ENCODE results near the gene SF3B2.
"Not testable (repeated sequence)": the region's sequence is repeated elsewhere in the genome, so short reads cannot be mapped to it uniquely, and the experiment has no call there.

Gene SF3B2

GRCh38 chr11:66017321-66017720 lies 34.8 kb upstream of the SF3B2 start:
- DNase-seq (ENCODE audit: low read depth in 2 of 2): no peak

DNA sequence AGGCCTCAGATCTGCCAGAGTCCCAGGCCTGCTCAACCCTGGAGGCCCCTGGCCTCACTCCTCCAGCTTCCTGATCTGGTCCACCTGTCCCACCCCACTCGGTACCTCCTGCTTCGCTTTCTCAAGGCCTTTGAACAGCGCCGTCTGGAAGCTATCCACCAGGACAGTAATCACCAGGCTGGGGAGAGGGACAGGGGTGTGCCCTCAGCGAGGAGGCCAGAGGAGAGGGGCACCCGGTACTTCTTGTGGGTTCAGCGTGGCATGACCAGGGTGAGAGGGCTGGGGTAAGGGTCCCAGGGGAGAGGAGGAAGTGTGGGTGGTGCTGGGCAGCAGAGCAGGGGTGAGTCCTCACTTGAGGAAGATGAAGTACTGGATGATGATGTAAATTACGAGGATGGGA lies 32.0 kb upstream of the SF3B2 start:
- DNase-seq (ENCODE audit: low read depth in 2 of 2): no peak

- DNase-seq (ENCODE audit: low read depth in 2 of 2): peak; percentile 10 to 33
These were observed 31.4 kb upstream of the SF3B2 start for GRCh38 chr11:66020618-66021357.

GRCh38 chr11:66022401-66023185 lies 29.6 kb upstream of the SF3B2 start:
- DNase-seq (ENCODE audit: low read depth in 2 of 2): peak; percentile 75 to 80

DNA sequence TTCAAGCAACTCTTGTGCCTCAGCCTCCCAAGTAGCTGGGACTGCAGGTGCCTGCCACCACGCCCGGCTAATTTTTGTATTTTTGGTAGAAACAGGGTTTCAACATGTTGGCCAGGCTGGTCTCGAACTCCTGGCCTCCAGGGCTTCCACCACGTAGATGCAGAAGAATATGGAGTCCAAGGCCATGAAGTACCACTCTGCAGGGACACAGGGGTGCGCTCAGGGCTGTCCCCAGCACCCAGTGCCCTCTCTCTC lies 29.1 kb upstream of the SF3B2 start:
- DNase-seq (ENCODE audit: low read depth in 2 of 2): not testable (repeated sequence)

- DNase-seq (ENCODE audit: low read depth in 2 of 2): no peak
These were observed 26.1 kb upstream of the SF3B2 start, which contains the start of gene CATSPER1 for GRCh38 chr11:66026017-66026529. TSS of gene CATSPER1 (minus strand) at chr11:66026479. CDS start at chr11:66026379, 100 bp downstream.

GRCh38 chr11:66032957-66033735 lies 19.0 kb upstream of the SF3B2 start:
- no peak for DNase-seq (ENCODE audit: low read depth in 2 of 2)

- no peak for DNase-seq (ENCODE audit: low read depth in 2 of 2)
These were observed 16.4 kb upstream of the SF3B2 start for GRCh38 chr11:66035653-66036333.

- no peak for DNase-seq (ENCODE audit: low read depth in 2 of 2)
These were observed 15.8 kb upstream of the SF3B2 start for GRCh38 chr11:66036334-66036710.

- no peak for DNase-seq (ENCODE audit: low read depth in 2 of 2)
These were observed 14.8 kb upstream of the SF3B2 start for GRCh38 chr11:66037327-66037726.

DNA sequence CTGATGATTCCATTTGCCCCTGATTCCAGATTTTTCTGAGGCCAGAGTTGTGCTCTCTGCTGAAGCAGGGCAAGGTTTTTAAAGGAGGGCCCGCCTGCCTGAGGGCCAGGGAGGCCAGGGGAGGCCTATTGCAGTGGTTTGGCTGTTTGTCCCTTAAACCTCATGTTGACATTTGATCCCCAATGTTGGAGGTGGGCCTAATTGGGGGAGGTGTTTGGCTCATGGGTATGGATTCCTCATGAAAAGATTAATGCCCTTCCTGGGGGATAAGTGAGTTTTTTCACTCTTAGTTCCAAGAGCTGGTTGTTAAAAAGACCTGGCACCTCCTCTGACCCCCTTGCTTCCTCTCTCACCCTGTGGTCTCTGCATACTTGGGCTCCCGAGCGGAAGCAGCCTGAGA lies 12.4 kb upstream of the SF3B2 start:
- DNase-seq (ENCODE audit: low read depth in 2 of 2): no peak

DNA sequence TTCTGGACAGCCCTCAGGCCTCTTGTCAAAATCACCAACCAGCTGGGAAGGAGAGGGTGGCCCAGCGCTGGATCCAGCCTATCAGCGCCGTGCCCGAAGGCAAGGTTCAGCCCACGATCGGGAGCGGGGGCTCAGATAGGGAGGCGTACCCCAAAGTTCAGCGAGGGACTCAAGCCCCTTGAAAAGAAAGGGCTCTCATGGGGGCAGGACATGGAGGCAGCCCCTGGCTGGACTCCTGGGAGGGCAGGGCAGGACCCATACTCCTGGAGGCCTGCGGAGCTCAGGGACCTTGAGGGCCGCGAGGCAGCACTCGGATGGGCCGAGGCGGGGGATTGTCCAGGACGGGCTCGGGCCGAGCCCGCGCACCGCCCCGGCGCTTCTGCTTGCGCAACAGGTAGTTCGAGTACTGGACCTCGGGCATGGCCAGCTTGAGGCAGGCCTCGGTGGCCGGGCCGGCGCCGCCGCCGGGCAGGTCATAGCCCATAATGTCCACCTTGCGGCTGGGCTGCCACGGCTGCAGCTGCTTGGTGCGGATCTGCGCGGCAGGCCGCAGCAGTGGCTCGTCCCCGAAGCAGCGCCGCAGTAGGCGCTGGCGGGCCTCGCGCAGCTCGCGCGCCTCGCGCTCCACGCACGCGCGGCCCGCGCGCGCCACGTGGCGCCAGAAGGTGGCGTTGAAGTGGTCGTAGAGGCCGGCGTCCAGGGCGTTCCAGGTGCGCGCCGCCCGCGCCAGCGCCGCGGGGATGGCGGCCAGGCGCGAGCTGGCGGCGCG lies 9.8 kb upstream of the SF3B2 start:
- DNase-seq (ENCODE audit: low read depth in 2 of 2): no peak

DNA sequence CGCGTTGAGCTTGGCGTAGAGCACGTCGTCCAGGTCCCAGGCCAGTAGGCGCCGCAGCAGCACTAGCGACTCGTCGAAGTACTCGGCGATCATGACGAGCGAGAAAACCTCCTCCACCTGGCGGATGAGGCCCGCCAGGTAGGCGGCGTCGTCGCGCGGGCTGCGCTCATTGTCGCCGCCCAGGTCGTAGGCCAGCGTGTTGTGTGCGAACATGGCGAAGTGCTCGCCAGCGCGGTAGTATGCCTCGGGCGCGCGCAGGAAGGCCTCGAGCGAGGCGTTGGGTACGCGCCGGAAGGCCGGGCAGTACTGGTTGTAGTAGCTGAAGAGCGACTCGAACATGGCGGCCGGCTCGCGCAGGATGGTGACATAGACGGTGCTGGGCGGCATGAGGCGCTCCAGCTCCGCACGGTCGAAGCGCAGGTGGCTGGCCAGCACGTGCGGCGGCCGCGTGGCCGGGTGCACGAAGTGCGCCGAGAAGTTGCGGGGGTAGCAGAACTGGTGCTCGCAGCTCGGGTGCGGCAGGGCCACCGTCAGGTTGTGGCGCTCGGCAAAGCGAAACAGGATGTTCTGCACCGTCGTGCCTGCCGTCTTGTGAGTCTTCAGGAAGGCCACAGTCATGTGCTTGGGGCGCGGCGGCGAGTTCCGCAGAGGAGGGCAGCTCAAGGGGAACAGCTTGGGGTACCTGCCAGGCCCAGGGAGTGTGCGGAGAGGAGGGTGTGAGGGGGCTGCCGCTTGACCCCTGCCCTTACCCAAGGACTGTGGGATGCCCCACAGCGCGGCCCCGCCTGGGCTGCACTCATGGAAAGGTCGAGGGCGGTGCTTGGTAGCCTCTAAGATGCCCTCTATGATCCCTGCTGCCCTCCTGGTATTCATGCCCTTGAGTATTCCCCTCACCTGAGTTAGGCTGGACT lies 8.9 kb upstream of the SF3B2 start:
- no peak for DNase-seq (ENCODE audit: low read depth in 2 of 2)

- DNase-seq (ENCODE audit: low read depth in 2 of 2): no peak
These were observed 7.4 kb upstream of the SF3B2 start for GRCh38 chr11:66044757-66045156.

- peak; percentile 71 to 75 for DNase-seq (ENCODE audit: low read depth in 2 of 2)
These were observed 7.0 kb upstream of the SF3B2 start for GRCh38 chr11:66045177-66045639.

- no peak for DNase-seq (ENCODE audit: low read depth in 2 of 2)
These were observed 5.3 kb upstream of the SF3B2 start for GRCh38 chr11:66046901-66047300.

- no peak for DNase-seq (ENCODE audit: low read depth in 2 of 2)
These were observed 4.4 kb upstream of the SF3B2 start for GRCh38 chr11:66047541-66048365.

- DNase-seq (ENCODE audit: low read depth in 2 of 2): no peak
These were observed 3.4 kb upstream of the SF3B2 start, which contains the start of gene GAL3ST3 for GRCh38 chr11:66048547-66049323. TSS of gene GAL3ST3 (minus strand) at chr11:66049161. CDS start at chr11:66045415, 3,746 bp downstream.
